Measurements from ENCODE around the gene CBX4. TPM values are rescaled to one million over a fixed set of nuclear protein-coding genes. Genes with fewer than 3 reads are reported as not detected.

CBX4 gene
- total and polyA plus RNA-seq, 2 of the 13 experiments (the other 11 are each of a cell fraction or from before 2014, with no cell fraction given), result 25.8 to 50.8 TPM

DNA sequence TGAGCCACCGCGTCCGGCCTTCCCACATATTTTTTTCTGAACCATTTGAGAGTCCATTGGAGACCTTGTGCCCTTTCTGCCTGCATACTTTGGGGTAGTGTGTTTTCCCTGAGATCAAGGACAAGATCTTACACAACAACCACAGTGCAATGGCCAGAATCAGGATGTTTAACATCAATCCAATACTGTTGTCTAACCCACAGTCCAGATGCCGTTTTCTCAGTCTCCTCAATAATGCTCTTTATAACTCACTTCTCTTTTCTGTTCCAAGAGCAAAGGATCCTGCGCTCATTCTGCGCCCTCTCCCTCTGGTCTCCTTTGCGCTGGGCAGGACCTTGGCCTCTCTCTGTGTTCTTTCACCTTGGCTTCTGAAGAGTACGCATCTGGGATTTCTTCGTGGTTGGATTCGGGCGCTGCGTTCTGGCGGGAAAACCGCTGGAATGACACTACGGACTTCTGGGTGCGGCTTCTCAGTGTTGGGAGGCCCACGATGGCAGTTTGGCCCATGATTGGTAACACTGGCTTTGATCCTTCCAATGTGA, 16.6 kb downstream of the CBX4 start (continued):
- TF ChIP-seq DNMT3B (CRISPR knock-in tag; conservative IDR thresholded peaks at IDR 0.05), result no peak
- TF ChIP-seq, protein P1, sequence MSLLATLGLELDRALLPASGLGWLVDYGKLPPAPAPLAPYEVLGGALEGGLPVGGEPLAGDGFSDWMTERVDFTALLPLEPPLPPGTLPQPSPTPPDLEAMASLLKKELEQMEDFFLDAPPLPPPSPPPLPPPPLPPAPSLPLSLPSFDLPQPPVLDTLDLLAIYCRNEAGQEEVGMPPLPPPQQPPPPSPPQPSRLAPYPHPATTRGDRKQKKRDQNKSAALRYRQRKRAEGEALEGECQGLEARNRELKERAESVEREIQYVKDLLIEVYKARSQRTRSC (CRISPR knock-in tag; IDR thresholded peaks at IDR 0.05; ENCODE audit: low read depth), result peak; percentile 52; the same call in 1 of the 2 replicates
- no peak for TF ChIP-seq MAZ (IDR thresholded peaks at IDR 0.05; ENCODE audit: borderline replicate concordance, low read depth, low read length)
- peak; percentile 57 for TF ChIP-seq MAZ (CRISPR knock-in tag; IDR thresholded peaks at IDR 0.05; ENCODE audit: low read depth)
- peak; percentile 90 for TF ChIP-seq ESRRA (CRISPR knock-in tag; IDR thresholded peaks at IDR 0.05; ENCODE audit: low read depth)
- TF ChIP-seq ZNF549 (CRISPR knock-in tag; IDR thresholded peaks at IDR 0.05), result no peak
- peak; percentile 68; the same call in 1 of the 2 replicates for TF ChIP-seq KLF11 (CRISPR knock-in tag; IDR thresholded peaks at IDR 0.05)
- no peak for TF ChIP-seq ZNF749 (CRISPR knock-in tag; IDR thresholded peaks at IDR 0.05; ENCODE audit: borderline replicate concordance)
- TF ChIP-seq NONO (IDR thresholded peaks at IDR 0.05), result no peak
- peak; percentile 80 for TF ChIP-seq NONO (CRISPR knock-in tag; conservative IDR thresholded peaks at IDR 0.05)
- TF ChIP-seq, protein P2, sequence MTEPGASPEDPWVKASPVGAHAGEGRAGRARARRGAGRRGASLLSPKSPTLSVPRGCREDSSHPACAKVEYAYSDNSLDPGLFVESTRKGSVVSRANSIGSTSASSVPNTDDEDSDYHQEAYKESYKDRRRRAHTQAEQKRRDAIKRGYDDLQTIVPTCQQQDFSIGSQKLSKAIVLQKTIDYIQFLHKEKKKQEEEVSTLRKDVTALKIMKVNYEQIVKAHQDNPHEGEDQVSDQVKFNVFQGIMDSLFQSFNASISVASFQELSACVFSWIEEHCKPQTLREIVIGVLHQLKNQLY (CRISPR knock-in tag; IDR thresholded peaks at IDR 0.05), result peak; percentile 69
- TF ChIP-seq ZBTB38 (CRISPR knock-in tag; IDR thresholded peaks at IDR 0.05), result peak; percentile 53; the same call in 1 of the 2 replicates
- TF ChIP-seq ZNF660 (CRISPR knock-in tag; IDR thresholded peaks at IDR 0.05; ENCODE audit: borderline replicate concordance, low read depth), result no peak
- TF ChIP-seq, protein P3, sequence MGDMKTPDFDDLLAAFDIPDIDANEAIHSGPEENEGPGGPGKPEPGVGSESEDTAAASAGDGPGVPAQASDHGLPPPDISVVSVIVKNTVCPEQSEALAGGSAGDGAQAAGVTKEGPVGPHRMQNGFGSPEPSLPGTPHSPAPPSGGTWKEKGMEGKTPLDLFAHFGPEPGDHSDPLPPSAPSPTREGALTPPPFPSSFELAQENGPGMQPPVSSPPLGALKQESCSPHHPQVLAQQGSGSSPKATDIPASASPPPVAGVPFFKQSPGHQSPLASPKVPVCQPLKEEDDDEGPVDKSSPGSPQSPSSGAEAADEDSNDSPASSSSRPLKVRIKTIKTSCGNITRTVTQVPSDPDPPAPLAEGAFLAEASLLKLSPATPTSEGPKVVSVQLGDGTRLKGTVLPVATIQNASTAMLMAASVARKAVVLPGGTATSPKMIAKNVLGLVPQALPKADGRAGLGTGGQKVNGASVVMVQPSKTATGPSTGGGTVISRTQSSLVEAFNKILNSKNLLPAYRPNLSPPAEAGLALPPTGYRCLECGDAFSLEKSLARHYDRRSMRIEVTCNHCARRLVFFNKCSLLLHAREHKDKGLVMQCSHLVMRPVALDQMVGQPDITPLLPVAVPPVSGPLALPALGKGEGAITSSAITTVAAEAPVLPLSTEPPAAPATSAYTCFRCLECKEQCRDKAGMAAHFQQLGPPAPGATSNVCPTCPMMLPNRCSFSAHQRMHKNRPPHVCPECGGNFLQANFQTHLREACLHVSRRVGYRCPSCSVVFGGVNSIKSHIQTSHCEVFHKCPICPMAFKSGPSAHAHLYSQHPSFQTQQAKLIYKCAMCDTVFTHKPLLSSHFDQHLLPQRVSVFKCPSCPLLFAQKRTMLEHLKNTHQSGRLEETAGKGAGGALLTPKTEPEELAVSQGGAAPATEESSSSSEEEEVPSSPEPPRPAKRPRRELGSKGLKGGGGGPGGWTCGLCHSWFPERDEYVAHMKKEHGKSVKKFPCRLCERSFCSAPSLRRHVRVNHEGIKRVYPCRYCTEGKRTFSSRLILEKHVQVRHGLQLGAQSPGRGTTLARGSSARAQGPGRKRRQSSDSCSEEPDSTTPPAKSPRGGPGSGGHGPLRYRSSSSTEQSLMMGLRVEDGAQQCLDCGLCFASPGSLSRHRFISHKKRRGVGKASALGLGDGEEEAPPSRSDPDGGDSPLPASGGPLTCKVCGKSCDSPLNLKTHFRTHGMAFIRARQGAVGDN (CRISPR knock-in tag; IDR thresholded peaks at IDR 0.05), result peak; percentile 86
- TF ChIP-seq, protein P4, sequence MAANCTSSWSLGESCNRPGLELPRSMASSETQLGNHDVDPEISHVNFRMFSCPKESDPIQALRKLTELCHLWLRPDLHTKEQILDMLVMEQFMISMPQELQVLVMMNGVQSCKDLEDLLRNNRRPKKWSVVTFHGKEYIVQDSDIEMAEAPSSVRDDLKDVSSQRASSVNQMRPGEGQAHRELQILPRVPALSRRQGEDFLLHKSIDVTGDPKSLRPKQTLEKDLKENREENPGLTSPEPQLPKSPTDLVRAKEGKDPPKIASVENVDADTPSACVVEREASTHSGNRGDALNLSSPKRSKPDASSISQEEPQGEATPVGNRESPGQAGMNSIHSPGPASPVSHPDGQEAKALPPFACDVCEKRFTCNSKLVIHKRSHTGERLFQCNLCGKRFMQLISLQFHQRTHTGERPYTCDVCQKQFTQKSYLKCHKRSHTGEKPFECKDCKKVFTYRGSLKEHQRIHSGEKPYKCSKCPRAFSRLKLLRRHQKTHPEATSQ (CRISPR knock-in tag; IDR thresholded peaks at IDR 0.05; ENCODE audit: borderline replicate concordance), result no peak
- no peak for TF ChIP-seq ZFP62 (CRISPR knock-in tag; IDR thresholded peaks at IDR 0.05)
- TF ChIP-seq, protein P5, sequence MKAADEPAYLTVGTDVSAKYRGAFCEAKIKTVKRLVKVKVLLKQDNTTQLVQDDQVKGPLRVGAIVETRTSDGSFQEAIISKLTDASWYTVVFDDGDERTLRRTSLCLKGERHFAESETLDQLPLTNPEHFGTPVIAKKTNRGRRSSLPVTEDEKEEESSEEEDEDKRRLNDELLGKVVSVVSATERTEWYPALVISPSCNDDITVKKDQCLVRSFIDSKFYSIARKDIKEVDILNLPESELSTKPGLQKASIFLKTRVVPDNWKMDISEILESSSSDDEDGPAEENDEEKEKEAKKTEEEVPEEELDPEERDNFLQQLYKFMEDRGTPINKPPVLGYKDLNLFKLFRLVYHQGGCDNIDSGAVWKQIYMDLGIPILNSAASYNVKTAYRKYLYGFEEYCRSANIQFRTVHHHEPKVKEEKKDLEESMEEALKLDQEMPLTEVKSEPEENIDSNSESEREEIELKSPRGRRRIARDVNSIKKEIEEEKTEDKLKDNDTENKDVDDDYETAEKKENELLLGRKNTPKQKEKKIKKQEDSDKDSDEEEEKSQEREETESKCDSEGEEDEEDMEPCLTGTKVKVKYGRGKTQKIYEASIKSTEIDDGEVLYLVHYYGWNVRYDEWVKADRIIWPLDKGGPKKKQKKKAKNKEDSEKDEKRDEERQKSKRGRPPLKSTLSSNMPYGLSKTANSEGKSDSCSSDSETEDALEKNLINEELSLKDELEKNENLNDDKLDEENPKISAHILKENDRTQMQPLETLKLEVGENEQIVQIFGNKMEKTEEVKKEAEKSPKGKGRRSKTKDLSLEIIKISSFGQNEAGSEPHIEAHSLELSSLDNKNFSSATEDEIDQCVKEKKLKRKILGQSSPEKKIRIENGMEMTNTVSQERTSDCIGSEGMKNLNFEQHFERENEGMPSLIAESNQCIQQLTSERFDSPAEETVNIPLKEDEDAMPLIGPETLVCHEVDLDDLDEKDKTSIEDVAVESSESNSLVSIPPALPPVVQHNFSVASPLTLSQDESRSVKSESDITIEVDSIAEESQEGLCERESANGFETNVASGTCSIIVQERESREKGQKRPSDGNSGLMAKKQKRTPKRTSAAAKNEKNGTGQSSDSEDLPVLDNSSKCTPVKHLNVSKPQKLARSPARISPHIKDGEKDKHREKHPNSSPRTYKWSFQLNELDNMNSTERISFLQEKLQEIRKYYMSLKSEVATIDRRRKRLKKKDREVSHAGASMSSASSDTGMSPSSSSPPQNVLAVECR (CRISPR knock-in tag; IDR thresholded peaks at IDR 0.05; ENCODE audit: borderline replicate concordance), result peak; percentile 68; the same call in 1 of the 2 replicates
- peak; percentile 80 for TF ChIP-seq RFXAP (CRISPR knock-in tag; IDR thresholded peaks at IDR 0.05; ENCODE audit: borderline replicate concordance)
